Mesenchymal stem cell (in vitro differentiated cells and primary cell): ENCODE measurements around the gene SSU72.
A peak's percentile ranks its signal among the peaks of the same experiment; 100 is the strongest.

Source experiments
- DNase-seq: peaks from one replicate; pipeline ENCODE4 v3.0.0-alpha.2; 2013
- H2AFZ ChIP-seq: one replicate; pipeline ENCODE4 v1.6.1; 2013; ENCODE audit warnings: low read depth, mild to moderate bottlenecking, control low read depth, inconsistent platforms, low read length, moderate library complexity
- H2AK5ac ChIP-seq: 2 replicates; pipeline ENCODE4 v1.6.1; 2013; ENCODE audit warnings: low read length, moderate library complexity, mild to moderate bottlenecking, inconsistent platforms; ENCODE audit not compliant: severe bottlenecking
- H2BK120ac ChIP-seq: one replicate; pipeline ENCODE4 v1.6.1; 2013; ENCODE audit warnings: low read depth, mild to moderate bottlenecking, inconsistent platforms, low read length, moderate library complexity
- H2BK12ac ChIP-seq, 2 experiments: one replicate each; pipeline ENCODE4 v1.6.1; 2013; ENCODE audit warnings: inconsistent platforms in 2 of 2, low read length in 2 of 2, mild to moderate bottlenecking in 2 of 2, moderate library complexity in 2 of 2, control low read depth in 1 of 2
- H2BK15ac ChIP-seq: one replicate; pipeline ENCODE4 v1.6.1; 2013; ENCODE audit warnings: mild to moderate bottlenecking, low read depth, inconsistent platforms; ENCODE audit not compliant: poor library complexity, severe bottlenecking
- H2BK5ac ChIP-seq: 2 replicates; pipeline ENCODE4 v1.6.1; 2013; ENCODE audit warnings: low read depth, mild to moderate bottlenecking, low read length, control low read depth, inconsistent platforms; ENCODE audit not compliant: poor library complexity, severe bottlenecking
- H3K14ac ChIP-seq, 2 experiments: one replicate each; pipeline ENCODE4 v1.6.1; 2013; ENCODE audit warnings: inconsistent platforms in 2 of 2, low read length in 2 of 2, control low read depth in 1 of 2, mild to moderate bottlenecking in 1 of 2, moderate library complexity in 1 of 2
- H3K18ac ChIP-seq, 2 experiments: one replicate each; pipeline ENCODE4 v1.6.1; 2013; ENCODE audit warnings: inconsistent platforms in 2 of 2, low read length in 2 of 2, control low read depth in 1 of 2, low read depth in 1 of 2, mild to moderate bottlenecking in 1 of 2
- H3K23ac ChIP-seq, 2 experiments: one replicate each; pipeline ENCODE4 v1.6.1; 2013; ENCODE audit warnings: inconsistent platforms in 2 of 2, low read length in 2 of 2, mild to moderate bottlenecking in 2 of 2, moderate library complexity in 2 of 2, control low read depth in 1 of 2
- H3K27ac ChIP-seq: 2 replicates; pipeline ENCODE4 v1.5.1; 2013; ENCODE audit warnings: mild to moderate bottlenecking, moderate library complexity, low read length, control low read depth, inconsistent platforms; ENCODE audit not compliant: poor library complexity, severe bottlenecking
- H3K27me3 ChIP-seq, 2 experiments: 2 replicates each; pipeline versions ENCODE4 v1.6.1 to v1.7.0; 2013; ENCODE audit warnings: low read length in 2 of 2, mild to moderate bottlenecking in 2 of 2, moderate library complexity in 2 of 2, control low read depth in 1 of 2, inconsistent platforms in 1 of 2; ENCODE audit not compliant: control insufficient read depth in 1 of 2, insufficient read depth in 1 of 2
- H3K36me3 ChIP-seq, 2 experiments: 2 replicates each; pipeline versions ENCODE4 v1.6.1 to v1.7.0; 2013; ENCODE audit warnings: low read length in 2 of 2, control low read depth in 1 of 2, inconsistent platforms in 1 of 2, low read depth in 1 of 2, mild to moderate bottlenecking in 1 of 2; ENCODE audit not compliant: insufficient read depth in 2 of 2, control insufficient read depth in 1 of 2
- H3K4ac ChIP-seq, 2 experiments: one replicate each; pipeline ENCODE4 v1.6.1; 2013; ENCODE audit warnings: inconsistent platforms in 2 of 2, low read length in 2 of 2, mild to moderate bottlenecking in 2 of 2, moderate library complexity in 2 of 2, control low read depth in 1 of 2, low read depth in 1 of 2
- H3K4me1 ChIP-seq: 2 replicates; pipeline ENCODE4 v1.6.1; 2013; ENCODE audit warnings: low read depth, low read length, control low read depth; ENCODE audit not compliant: control insufficient read depth, insufficient read depth
- H3K4me2 ChIP-seq: 2 replicates; pipeline ENCODE4 v1.6.1; 2013; ENCODE audit warnings: low read length, mild to moderate bottlenecking, inconsistent platforms; ENCODE audit not compliant: poor library complexity, severe bottlenecking
- H3K4me3 ChIP-seq, 2 experiments: 2 replicates each; pipeline versions ENCODE4 v1.5.1 to v1.7.0; 2013; ENCODE audit warnings: low read length in 2 of 2, mild to moderate bottlenecking in 2 of 2, control low read depth in 1 of 2, low read depth in 1 of 2; ENCODE audit not compliant: insufficient read depth in 1 of 2
- H3K79me1 ChIP-seq: replicated peaks from 2 replicates; pipeline ENCODE4 v1.6.1; 2013; ENCODE audit warnings: mild to moderate bottlenecking, control low read depth, low read length, inconsistent platforms; ENCODE audit not compliant: poor library complexity, severe bottlenecking
- H3K9ac ChIP-seq: 2 replicates; pipeline ENCODE4 v1.7.0; 2013; ENCODE audit warnings: mild to moderate bottlenecking, low read length, moderate library complexity
- H3K9me3 ChIP-seq: 2 replicates; pipeline ENCODE4 v1.7.0; 2013; ENCODE audit warnings: mild to moderate bottlenecking, low read length; ENCODE audit not compliant: control insufficient read depth
- H4K8ac ChIP-seq: one replicate; pipeline ENCODE4 v1.6.1; 2013; ENCODE audit warnings: inconsistent platforms, mild to moderate bottlenecking, low read length, moderate library complexity
- H4K91ac ChIP-seq: one replicate; pipeline ENCODE4 v1.6.1; 2013; ENCODE audit warnings: mild to moderate bottlenecking, low read length, inconsistent platforms
- WGBS: methylation state at CpG from one replicate; pipeline ENCODE4 v1.1.7; 2013; ENCODE audit warnings: mixed read lengths; 5-methylcytosine and 5-hydroxymethylcytosine counted together

SSU72 gene

DNA sequence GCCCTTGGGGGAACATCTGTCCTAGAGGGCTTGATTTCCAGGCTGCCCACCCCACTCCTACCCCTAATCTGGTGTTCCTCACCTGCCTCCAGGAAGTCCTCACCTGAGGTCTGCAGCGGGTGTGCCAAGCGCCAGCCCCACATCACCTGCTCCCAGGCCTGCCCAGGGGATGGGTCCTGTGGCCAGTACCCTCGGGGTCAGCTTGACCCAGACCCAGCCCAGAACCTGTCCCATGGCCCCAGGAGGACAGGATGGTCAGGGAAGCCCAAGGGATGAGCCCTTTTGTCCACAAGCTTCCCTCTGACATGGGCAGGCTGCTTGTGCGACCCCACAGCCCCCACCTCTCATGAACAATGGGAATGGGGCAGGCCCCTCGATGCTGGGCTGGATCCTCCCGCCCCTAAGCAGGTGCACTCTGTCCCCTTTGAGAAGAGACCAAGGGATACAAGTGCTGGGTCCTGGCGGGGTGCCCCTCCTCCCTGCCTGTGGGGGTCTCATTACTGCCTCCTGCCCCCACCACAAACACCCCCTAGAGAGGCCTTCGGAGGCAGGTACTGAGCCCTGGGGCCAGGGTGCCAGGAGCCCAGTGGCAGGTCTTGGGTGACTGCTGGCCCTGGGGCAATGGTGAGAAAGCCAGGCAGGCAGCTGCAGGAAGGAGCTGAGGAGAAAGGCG lies 43.9 kb upstream of the SSU72 start:
- no peak overlapping the region for H3K9ac ChIP-seq
- H3K36me3 ChIP-seq: peaks cover 13 to 63% of the 10 kb centered on the region in 2 experiments
- no peak overlapping the region for H3K27ac ChIP-seq
- H3K4me2 ChIP-seq: no peak overlapping the region
- H2BK15ac ChIP-seq: no peak overlapping the region
- no peak for DNase-seq
- H3K79me1 ChIP-seq: peaks cover 59% of the 10 kb centered on the region
- no peak overlapping the region for H3K23ac ChIP-seq
- H2BK5ac ChIP-seq: no peak overlapping the region
- no peak overlapping the region for H4K91ac ChIP-seq
- no peaks in the 10 kb centered on the region for H3K27me3 ChIP-seq
- H3K18ac ChIP-seq: no peak overlapping the region
- no peak overlapping the region for H2AK5ac ChIP-seq
- H3K4me1 ChIP-seq: peaks cover 38% of the 10 kb centered on the region
- no peak overlapping the region for H3K14ac ChIP-seq
- H4K8ac ChIP-seq: no peak overlapping the region
- H2BK12ac ChIP-seq: no peak overlapping the region
- no peak overlapping the region for H2BK120ac ChIP-seq
- H3K9me3 ChIP-seq: no peaks in the 10 kb centered on the region
- H3K4ac ChIP-seq: no peak overlapping the region
- 86% methylated on average over 9 of the region's 9 CpGs for WGBS
- H2AFZ ChIP-seq: no peak overlapping the region
- no peak overlapping the region for H3K4me3 ChIP-seq

- peaks cover 13 to 57% of the 10 kb centered on the region in 2 experiments for H3K36me3 ChIP-seq
- no peak overlapping the region for H4K91ac ChIP-seq
- H2BK12ac ChIP-seq: no peak overlapping the region
- H3K18ac ChIP-seq: no peak overlapping the region
- no peak overlapping the region for H3K9ac ChIP-seq
- no peak overlapping the region for H3K27ac ChIP-seq
- no peak overlapping the region for H3K23ac ChIP-seq
- no peak overlapping the region for H2AK5ac ChIP-seq
- H3K9me3 ChIP-seq: no peaks in the 10 kb centered on the region
- peaks cover 57% of the 10 kb centered on the region for H3K79me1 ChIP-seq
- H2BK120ac ChIP-seq: no peak overlapping the region
- no peak overlapping the region for H2AFZ ChIP-seq
- H4K8ac ChIP-seq: no peak overlapping the region
- 96% methylated on average over 6 of the region's 6 CpGs for WGBS
- no peak overlapping the region for H3K4ac ChIP-seq
- H2BK5ac ChIP-seq: no peak overlapping the region
- H2BK15ac ChIP-seq: no peak overlapping the region
- H3K14ac ChIP-seq: no peak overlapping the region
- peaks cover 36% of the 10 kb centered on the region for H3K4me1 ChIP-seq
- DNase-seq: no peak
- no peaks in the 10 kb centered on the region for H3K27me3 ChIP-seq
- no peak overlapping the region for H3K4me2 ChIP-seq
- no peak overlapping the region for H3K4me3 ChIP-seq
Measured at GRCh38 chr1:1617925-1618324, 43.3 kb upstream of the SSU72 start.

- Histone ChIP-seq H3K14ac (no peak overlapping the region), H4K8ac (no peak overlapping the region), H3K23ac (no peak overlapping the region), H3K4ac (no peak overlapping the region), H4K91ac (no peak overlapping the region), H3K79me1 (peaks cover 55% of the 10 kb centered on the region), H2AFZ (no peak overlapping the region), H2BK5ac (no peak overlapping the region), H3K9me3 (no peaks in the 10 kb centered on the region), H3K36me3 (peaks cover 13 to 53% of the 10 kb centered on the region in 2 experiments), H3K9ac (no peak overlapping the region), H3K27ac (no peak overlapping the region), H2BK120ac (no peak overlapping the region), H2BK12ac (no peak overlapping the region), H2BK15ac (no peak overlapping the region), H2AK5ac (no peak overlapping the region), H3K4me2 (no peak overlapping the region), H3K18ac (no peak overlapping the region), H3K4me3 (no peak overlapping the region), H3K4me1 (peaks cover 34% of the 10 kb centered on the region), H3K27me3 (no peaks in the 10 kb centered on the region)
- 96% methylated on average over 11 of the region's 11 CpGs for WGBS
- DNase-seq: no peak
Measured at GRCh38 chr1:1617516-1617915, 42.9 kb upstream of the SSU72 start.

- H3K4me2 ChIP-seq: peak overlapping the region; percentile 85
- 84% methylated on average over 19 of the region's 19 CpGs for WGBS
- H3K36me3 ChIP-seq: peaks cover 13 to 50% of the 10 kb centered on the region in 2 experiments
- H2AK5ac ChIP-seq: no peak overlapping the region
- peak overlapping the region in 1 of 2 experiments; percentile 18 for H3K14ac ChIP-seq
- H3K27ac ChIP-seq: no peak overlapping the region
- no peak overlapping the region for H4K91ac ChIP-seq
- no peak overlapping the region for H3K18ac ChIP-seq
- H2AFZ ChIP-seq: no peak overlapping the region
- no peak overlapping the region for H2BK120ac ChIP-seq
- no peak overlapping the region for H2BK5ac ChIP-seq
- H3K9ac ChIP-seq: peak overlapping the region; percentile 99
- H2BK12ac ChIP-seq: no peak overlapping the region
- H3K9me3 ChIP-seq: no peaks in the 10 kb centered on the region
- H3K4me3 ChIP-seq: peak overlapping the region; percentile 90 to 97
- DNase-seq: no peak
- H4K8ac ChIP-seq: no peak overlapping the region
- peaks cover 31% of the 10 kb centered on the region for H3K4me1 ChIP-seq
- H3K4ac ChIP-seq: peak overlapping the region; percentile 30 to 84
- peaks cover 55% of the 10 kb centered on the region for H3K79me1 ChIP-seq
- no peak overlapping the region for H2BK15ac ChIP-seq
- no peaks in the 10 kb centered on the region for H3K27me3 ChIP-seq
- peak overlapping the region in 1 of 2 experiments; percentile 10 for H3K23ac ChIP-seq
Measured at GRCh38 chr1:1616838-1617237, 42.2 kb upstream of the SSU72 start.
